ENCODE measurements around the gene EPHB2. TPM values are rescaled to one million over a fixed set of nuclear protein-coding genes. Genes with fewer than 3 reads are reported as not detected.

The EPHB2 gene
- total and polyA plus RNA-seq, 2 of the 4 experiments (the other 2 are of a cell fraction): 52.3 to 58.8 TPM

GRCh38 chr1:22808676-22809483 lies 98.2 kb downstream of the EPHB2 start (continued):
- TF ChIP-seq, protein P1, sequence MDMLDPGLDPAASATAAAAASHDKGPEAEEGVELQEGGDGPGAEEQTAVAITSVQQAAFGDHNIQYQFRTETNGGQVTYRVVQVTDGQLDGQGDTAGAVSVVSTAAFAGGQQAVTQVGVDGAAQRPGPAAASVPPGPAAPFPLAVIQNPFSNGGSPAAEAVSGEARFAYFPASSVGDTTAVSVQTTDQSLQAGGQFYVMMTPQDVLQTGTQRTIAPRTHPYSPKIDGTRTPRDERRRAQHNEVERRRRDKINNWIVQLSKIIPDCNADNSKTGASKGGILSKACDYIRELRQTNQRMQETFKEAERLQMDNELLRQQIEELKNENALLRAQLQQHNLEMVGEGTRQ (IDR thresholded peaks at IDR 0.05; ENCODE audit: low read depth, low read length): peak; percentile 58
- no peak for TF ChIP-seq BHLHE40 (IDR thresholded peaks at IDR 0.05; ENCODE audit: low read depth, low read length)

GRCh38 chr1:22809783-22810182 lies 99.1 kb downstream of the EPHB2 start:
- dilution Hi-C loops (cut with HindIII; ENCODE audit: low sequenced_read_pairs, unreplicated experiment) (no loop called here), intact Hi-C loops (cut with micrococcal nuclease) (loop anchor here (2.0 kb wide), 2 partner anchors 15 to 105 kb away; no protein-coding TSS in a partner anchor), in situ Hi-C loops (cut with MboI; ENCODE audit: low sequenced_read_pairs) (no loop called here)
- Histone ChIP-seq H2AK9ac (replicated peaks; ENCODE audit: low read depth, low read length, poor library complexity) (peak overlapping the region; percentile 44), H3K4me3 (ENCODE audit: insufficient read depth, low read depth, low read length) (no peak overlapping the region), H4K8ac (ENCODE audit: low read depth in 2 of 2, low read length in 2 of 2) (peak overlapping the region; percentile 1 to 72; a peak in 1 of 4 replicates), H2AK5ac (ENCODE audit: low read depth, low read length) (0 out of 2 replicates have a peak overlapping the region, but pooled peaks have one; percentile 7), H2BK5ac (ENCODE audit: low read depth, low read length, poor library complexity, severe bottlenecking) (peak overlapping the region; percentile 12), H3K9me3 (ENCODE audit: control insufficient read depth, insufficient read depth, low read length) (no peaks in the 10 kb centered on the region), H3K36me3 (ENCODE audit: control insufficient read depth, insufficient read depth, low read length) (no peaks in the 10 kb centered on the region; the same call in 1 of the 2 replicates), H3K9ac (ENCODE audit: low read depth, low read length) (no peak overlapping the region), H3K4ac (ENCODE audit: low read depth, low read length) (peak overlapping the region; percentile 64), H4K20me1 (ENCODE audit: insufficient read depth, low read length) (peaks cover 24% of the 10 kb centered on the region), H3K4me1 (ENCODE audit: control insufficient read depth, insufficient read depth, low read length) (peaks cover 9% of the 10 kb centered on the region), H2BK20ac (ENCODE audit: low read depth, low read length) (no peak overlapping the region), H2BK15ac (ENCODE audit: low read depth, low read length) (peak overlapping the region; percentile 3; the same call in 1 of the 3 replicates), H3K27ac (ENCODE audit: insufficient read depth, low read length) (no peak overlapping the region), H3K9me1 (ENCODE audit: insufficient read depth, low read length) (peaks cover 33% of the 10 kb centered on the region), H3K27me3 (ENCODE audit: control insufficient read depth, insufficient read depth, low read length) (no peaks in the 10 kb centered on the region), H3K23ac (ENCODE audit: low read depth, low read length) (peak overlapping the region; percentile 52), H4K91ac (ENCODE audit: insufficient read depth, low read depth, low read length) (no peak overlapping the region), H3K56ac (ENCODE audit: extremely low read depth, insufficient read depth, low read length) (no peak overlapping the region), H4K5ac (ENCODE audit: low read depth, low read length) (peak overlapping the region; percentile 33; the same call in 1 of the 2 replicates), H2AFZ (replicated peaks; ENCODE audit: low read length, poor library complexity) (no peak overlapping the region), H3K14ac (replicated peaks; ENCODE audit: low read depth, low read length) (peak overlapping the region; percentile 50; the same call in 1 of the 2 replicates), H3K79me1 (ENCODE audit: low read depth in 1 of 2, low read length in 2 of 2) (peaks cover 11 to 58% of the 10 kb centered on the region in 2 experiments), H3K4me2 (ENCODE audit: low read depth, low read length) (no peak overlapping the region), H2BK120ac (ENCODE audit: low read depth, low read length) (peak overlapping the region; percentile 50), H3K18ac (ENCODE audit: low read depth, low read length) (no peak overlapping the region)
- DNase-seq (no peak), ATAC-seq (ENCODE audit: low read depth) (no peak)
- ChIA-PET CTCF (interaction anchor here (0.7 kb wide), 1 partner anchor 15 kb away, joined by 3 read pairs; no protein-coding TSS in a partner anchor), POLR2A (ENCODE audit: unreplicated experiment) (no interaction called here)
- BruUV-seq (replicated peaks): no TSS peak
- WGBS, 2 experiments (ENCODE audit: extremely low coverage in 2 of 2, insufficient read length in 1 of 2): no CpG with 5 or more reads among the region's 4 CpGs
- TF ChIP-seq POLR2A (IDR thresholded peaks at IDR 0.05; ENCODE audit: low read depth, low read length): no peak
- TF ChIP-seq BHLHE40 (IDR thresholded peaks at IDR 0.05; ENCODE audit: low read depth, low read length): no peak
- no peak for TF ChIP-seq FOS (IDR thresholded peaks at IDR 0.05; ENCODE audit: low read depth, low read length)

Measured in IMR-90 (cell line).